ENCODE data around the gene SLC49A4.
"Not testable (repeated sequence)": the region's sequence is repeated elsewhere in the genome, so short reads cannot be mapped to it uniquely, and the experiment has no call there.

DNA sequence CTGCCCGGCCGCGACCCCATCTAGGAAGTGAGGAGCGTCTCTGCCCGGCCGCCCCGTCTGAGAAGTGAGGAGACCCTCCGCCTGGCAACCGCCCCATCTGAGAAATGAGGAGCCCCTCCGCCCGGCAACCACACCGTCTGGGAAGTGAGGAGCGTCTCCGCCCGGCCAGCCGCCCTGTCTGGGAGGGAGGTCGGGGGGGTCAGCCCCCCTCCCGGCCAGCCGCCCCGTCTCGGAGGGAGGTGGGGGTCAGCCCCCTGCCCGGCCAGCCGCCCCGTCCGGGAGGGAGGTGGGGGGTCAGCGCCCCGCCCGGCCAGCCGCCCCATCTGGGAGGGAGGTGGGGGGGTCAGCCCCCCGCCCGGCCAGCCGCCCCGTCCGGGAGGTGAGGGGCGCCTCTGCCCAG lies 47.6 kb upstream of the SLC49A4 start:
- TF ChIP-seq, protein P1, sequence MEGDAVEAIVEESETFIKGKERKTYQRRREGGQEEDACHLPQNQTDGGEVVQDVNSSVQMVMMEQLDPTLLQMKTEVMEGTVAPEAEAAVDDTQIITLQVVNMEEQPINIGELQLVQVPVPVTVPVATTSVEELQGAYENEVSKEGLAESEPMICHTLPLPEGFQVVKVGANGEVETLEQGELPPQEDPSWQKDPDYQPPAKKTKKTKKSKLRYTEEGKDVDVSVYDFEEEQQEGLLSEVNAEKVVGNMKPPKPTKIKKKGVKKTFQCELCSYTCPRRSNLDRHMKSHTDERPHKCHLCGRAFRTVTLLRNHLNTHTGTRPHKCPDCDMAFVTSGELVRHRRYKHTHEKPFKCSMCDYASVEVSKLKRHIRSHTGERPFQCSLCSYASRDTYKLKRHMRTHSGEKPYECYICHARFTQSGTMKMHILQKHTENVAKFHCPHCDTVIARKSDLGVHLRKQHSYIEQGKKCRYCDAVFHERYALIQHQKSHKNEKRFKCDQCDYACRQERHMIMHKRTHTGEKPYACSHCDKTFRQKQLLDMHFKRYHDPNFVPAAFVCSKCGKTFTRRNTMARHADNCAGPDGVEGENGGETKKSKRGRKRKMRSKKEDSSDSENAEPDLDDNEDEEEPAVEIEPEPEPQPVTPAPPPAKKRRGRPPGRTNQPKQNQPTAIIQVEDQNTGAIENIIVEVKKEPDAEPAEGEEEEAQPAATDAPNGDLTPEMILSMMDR (IDR thresholded peaks at IDR 0.05): not testable (repeated sequence)
- TF ChIP-seq ZFX (IDR thresholded peaks at IDR 0.05; ENCODE audit: borderline replicate concordance): not testable (repeated sequence)
